SU-DHL-6 (cell line): Measurements from ENCODE around the gene ZC3H7B.

Experiments used
- H2AFZ ChIP-seq: fragments of 200-600 bp; sonication (generic); 2 replicates; pipeline ENCODE4 v1.6.1; 2014; ENCODE audit warnings: low read depth, mild to moderate bottlenecking, moderate library complexity, mixed read lengths, antibody characterized with exemption, low read length; ENCODE audit not compliant: severe bottlenecking
- H3F3A ChIP-seq: fragments of 200-600 bp; shearing (Covaris generic); 2 replicates; pipeline ENCODE4 v1.6.0; 2016; ENCODE audit warnings: antibody characterized with exemption, mild to moderate bottlenecking; ENCODE audit not compliant: insufficient read depth
- H3K27ac ChIP-seq: fragments of 200-600 bp; sonication (generic); 2 replicates; pipeline ENCODE4 v1.5.1; 2016; ENCODE audit warnings: low read depth, mild to moderate bottlenecking, low read length, moderate library complexity, mixed read lengths
- H3K27me3 ChIP-seq: fragments of 200-600 bp; sonication (generic), shearing (Covaris generic); 2 replicates; pipeline ENCODE4 v1.6.0; 2014; ENCODE audit warnings: mild to moderate bottlenecking, low read length
- H3K36me3 ChIP-seq: fragments of 200-600 bp; sonication (generic); 2 replicates; pipeline ENCODE4 v1.6.1; 2014; ENCODE audit warnings: mild to moderate bottlenecking, low read length, mixed read lengths
- H3K4me2 ChIP-seq: fragments of 300-600, 200-600 bp; shearing (Covaris generic), sonication (generic); 2 replicates; pipeline ENCODE4 v1.6.0; 2014; ENCODE audit warnings: low read length, low read depth, mild to moderate bottlenecking; ENCODE audit not compliant: poor library complexity, severe bottlenecking
- H3K4me3 ChIP-seq: fragments of 200-600 bp; sonication (generic); 2 replicates; pipeline ENCODE4 v1.5.1; 2014; ENCODE audit warnings: antibody characterized with exemption, low read length, mild to moderate bottlenecking, mixed read lengths; ENCODE audit not compliant: insufficient read depth, poor library complexity, severe bottlenecking
- H3K79me2 ChIP-seq: fragments of 200-600 bp; sonication (generic); 2 replicates; pipeline ENCODE4 v1.6.1; 2014; ENCODE audit warnings: mild to moderate bottlenecking, low read length, moderate library complexity; ENCODE audit not compliant: insufficient read depth
- H3K9ac ChIP-seq: fragments of 200-600 bp; sonication (generic); 2 replicates; pipeline ENCODE4 v1.7.0; 2014; ENCODE audit warnings: mild to moderate bottlenecking, low read length
- H3K9me2 ChIP-seq: fragments of 200-600 bp; sonication (generic); replicated peaks from 2 replicates; pipeline ENCODE4 v1.6.1; 2014; ENCODE audit warnings: low read length; ENCODE audit not compliant: insufficient read depth
- H3K9me3 ChIP-seq: fragments of 200-600 bp; sonication (generic); 2 replicates; pipeline ENCODE4 v1.6.1; 2014; ENCODE audit warnings: low read length, mixed read lengths; ENCODE audit not compliant: insufficient read depth
- H4K20me1 ChIP-seq: fragments of 200-600 bp; sonication (generic); 2 replicates; pipeline ENCODE4 v1.6.1; 2014; ENCODE audit warnings: low read depth, mild to moderate bottlenecking, antibody characterized with exemption, low read length, moderate library complexity, mixed read lengths
- CTCF ChIP-seq: fragments of 200-600 bp; sonication (generic); IDR thresholded peaks from one replicate; pipeline ENCODE4 v1.5.1; 2017; ENCODE audit warnings: antibody characterized with exemption, mild to moderate bottlenecking, low read length, moderate library complexity; ENCODE audit not compliant: insufficient read depth, poor library complexity, severe bottlenecking
- EZH2phosphoT487 ChIP-seq: fragments of 200-600 bp; sonication (generic), shearing (Covaris generic); conservative IDR thresholded peaks from 2 replicates; pipeline ENCODE4 v1.6.1; 2018; ENCODE audit warnings: mild to moderate bottlenecking, antibody characterized with exemption, low read length, moderate library complexity, mixed read lengths

Gene ZC3H7B

GRCh38 chr22:41350087-41350486 lies 48.8 kb downstream of the ZC3H7B start:
- Histone ChIP-seq H3K4me2 (no peak overlapping the region), H3K9me3 (no peaks in the 10 kb centered on the region), H3K36me3 (no peaks in the 10 kb centered on the region), H3F3A (no peaks in the 10 kb centered on the region), H3K4me3 (no peak overlapping the region), H2AFZ (no peak overlapping the region), H3K9ac (no peak overlapping the region), H3K27me3 (no peaks in the 10 kb centered on the region), H4K20me1 (no peaks in the 10 kb centered on the region), H3K9me2 (no peaks in the 10 kb centered on the region), H3K79me2 (no peaks in the 10 kb centered on the region), H3K27ac (no peak overlapping the region)
- TF ChIP-seq EZH2phosphoT487 (no peak), CTCF (no peak)

- Histone ChIP-seq H3K27me3 (no peaks in the 10 kb centered on the region), H3K9me3 (no peaks in the 10 kb centered on the region), H3K4me3 (no peak overlapping the region), H3K9me2 (no peaks in the 10 kb centered on the region), H3K4me2 (no peak overlapping the region), H2AFZ (no peak overlapping the region), H4K20me1 (no peaks in the 10 kb centered on the region), H3K27ac (no peak overlapping the region), H3F3A (no peaks in the 10 kb centered on the region), H3K79me2 (no peaks in the 10 kb centered on the region), H3K9ac (no peak overlapping the region), H3K36me3 (no peaks in the 10 kb centered on the region)
- no peak for TF ChIP-seq CTCF
- TF ChIP-seq EZH2phosphoT487, result no peak
Measured at GRCh38 chr22:41351011-41351410, 49.7 kb downstream of the ZC3H7B start.

GRCh38 chr22:41352058-41352457 lies 50.7 kb downstream of the ZC3H7B start:
- Histone ChIP-seq H3K79me2 (no peaks in the 10 kb centered on the region), H3K36me3 (no peaks in the 10 kb centered on the region), H3K9me3 (no peaks in the 10 kb centered on the region), H3K4me3 (no peak overlapping the region), H3K9me2 (no peaks in the 10 kb centered on the region), H2AFZ (no peak overlapping the region), H3F3A (no peaks in the 10 kb centered on the region), H3K27ac (no peak overlapping the region), H4K20me1 (no peaks in the 10 kb centered on the region), H3K9ac (no peak overlapping the region), H3K27me3 (no peaks in the 10 kb centered on the region), H3K4me2 (no peak overlapping the region)
- TF ChIP-seq EZH2phosphoT487, result no peak
- no peak for TF ChIP-seq CTCF
